Fibroblast of the aortic adventitia (primary cell): ENCODE results near the gene PPP2R2C. TPM values are rescaled to one million over a fixed set of nuclear protein-coding genes. Genes with fewer than 3 reads are reported as not detected.

Experiments used
- DNase-seq: peaks from one replicate; pipeline ENCODE4 v3.0.0-alpha.2; 2010; ENCODE audit warnings: low read depth
- H3K4me3 ChIP-seq: 2 replicates; pipeline ENCODE4 v1.5.1; 2011; ENCODE audit warnings: low read depth, mild to moderate bottlenecking, control low read depth, low read length, moderate library complexity
- CTCF ChIP-seq: IDR thresholded peaks from 2 replicates; pipeline ENCODE4 v1.5.1; 2011; ENCODE audit warnings: mild to moderate bottlenecking, low read length, control low read depth, inconsistent platforms; ENCODE audit not compliant: insufficient read depth
- total RNA-seq: library from RNA; depleted of rRNA; stranded (reverse); fragments of >200 nt; gene quantifications from 2 replicates; pipeline ENCODE4 v1.2.3, GENCODE V29; 2012; ENCODE audit warnings: low replicate concordance

PPP2R2C gene
- total RNA-seq, 1 donor = not detected

- TF ChIP-seq CTCF = no peak
- DNase-seq = no peak
- H3K4me3 ChIP-seq = no peak overlapping the region
Observed at GRCh38 chr4:6322761-6323566, 149.4 kb downstream of the PPP2R2C start.

DNA sequence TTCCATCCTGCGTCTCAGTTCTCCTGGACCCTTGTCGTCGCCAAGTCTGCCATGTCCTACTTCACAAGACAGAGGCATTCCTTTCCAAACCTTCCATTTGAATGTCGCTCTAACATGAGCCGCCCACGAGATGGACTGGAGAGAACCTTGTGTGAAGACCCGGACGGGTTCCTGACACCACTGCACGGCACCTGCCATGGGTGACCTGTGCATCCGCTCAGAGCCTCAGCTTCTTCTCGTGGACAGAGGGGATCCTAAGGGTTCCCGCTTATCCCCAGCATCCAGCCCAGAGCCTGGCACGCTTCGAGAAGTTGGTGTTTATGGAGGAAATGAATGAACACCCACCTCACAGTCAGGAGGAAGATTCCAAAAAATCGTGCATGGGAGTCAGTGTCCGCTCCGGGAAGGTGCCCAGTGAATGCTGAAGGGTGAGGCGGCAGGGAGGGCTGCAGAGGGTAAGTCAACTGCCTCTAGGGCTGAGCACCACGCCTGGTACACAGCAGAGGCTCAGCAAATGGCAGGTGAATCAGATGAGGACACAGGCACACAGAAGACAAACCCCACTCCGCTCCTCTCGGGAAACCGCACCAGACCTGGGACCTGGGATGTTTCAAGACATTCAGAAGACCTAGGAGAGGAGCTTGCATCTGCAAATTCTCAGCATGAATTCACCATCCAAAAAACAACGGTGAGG is 150.2 kb downstream of the PPP2R2C start:
- no peak for TF ChIP-seq CTCF
- no peak for DNase-seq
- no peak overlapping the region for H3K4me3 ChIP-seq

DNA sequence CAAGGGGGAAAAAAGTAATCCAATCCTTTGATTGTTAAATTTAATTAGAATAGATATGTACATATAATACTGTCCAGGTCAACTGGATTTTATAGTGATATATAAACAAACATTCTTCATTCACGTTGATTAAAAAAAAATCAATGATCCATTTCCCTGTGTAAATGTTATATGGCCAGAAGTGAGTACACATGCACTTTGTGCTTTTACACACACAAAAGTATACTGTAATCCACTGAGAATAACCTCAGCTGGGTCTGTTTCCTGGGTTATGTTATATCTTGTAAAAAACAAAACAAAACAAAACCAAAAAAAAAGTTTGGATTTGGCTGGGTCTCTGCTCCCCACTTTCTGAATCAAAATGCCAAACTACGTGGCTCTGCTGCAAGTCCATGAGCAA is 151.1 kb downstream of the PPP2R2C start:
- TF ChIP-seq CTCF = no peak
- no peak overlapping the region for H3K4me3 ChIP-seq
- DNase-seq = no peak

- H3K4me3 ChIP-seq = no peak overlapping the region
- no peak for TF ChIP-seq CTCF
- no peak for DNase-seq
Observed at GRCh38 chr4:6320663-6321062, 151.8 kb downstream of the PPP2R2C start.

DNA sequence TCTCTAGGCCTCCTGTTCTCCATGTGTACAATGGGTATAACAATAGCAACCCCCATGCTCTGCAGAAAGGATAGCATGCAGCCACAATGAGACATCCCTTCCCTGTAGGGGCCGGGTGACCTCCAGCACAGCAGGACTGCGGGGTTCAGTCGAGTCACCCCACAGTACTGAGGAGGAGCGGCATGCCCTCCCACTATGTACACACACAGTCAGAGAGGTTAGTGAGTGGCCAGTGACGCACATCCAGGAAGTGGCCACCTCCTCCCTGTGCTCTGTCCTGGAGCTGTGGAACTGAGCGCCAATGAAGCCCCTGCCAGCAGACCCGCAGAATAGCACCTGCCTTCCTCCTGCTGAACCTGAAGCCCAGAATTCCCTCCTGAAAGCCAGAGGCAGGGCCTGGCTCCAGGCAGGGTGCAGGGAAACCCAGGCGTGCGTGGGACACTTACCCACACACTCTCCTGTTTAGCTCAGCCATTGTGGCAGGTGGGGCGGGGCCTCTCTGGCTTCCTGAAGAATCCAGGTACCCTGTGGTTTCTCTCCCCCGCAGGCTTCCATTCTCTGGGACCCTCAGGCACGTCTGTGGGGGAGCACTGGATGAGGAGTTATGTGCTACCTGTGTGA is 152.8 kb downstream of the PPP2R2C start:
- TF ChIP-seq CTCF = no peak
- H3K4me3 ChIP-seq = no peak overlapping the region
- DNase-seq = no peak

GRCh38 chr4:6318206-6318605 is 154.2 kb downstream of the PPP2R2C start:
- H3K4me3 ChIP-seq = no peak overlapping the region
- no peak for TF ChIP-seq CTCF
- DNase-seq = no peak
